ENCODE results near the gene AP3B1.

The AP3B1 gene

GRCh38 chr5:77960305-77960704 lies 334.2 kb downstream of the AP3B1 start:
- no peak for DNase-seq

GRCh38 chr5:77958642-77959330 lies 335.7 kb downstream of the AP3B1 start:
- DNase-seq = no peak

GRCh38 chr5:77957931-77958521 lies 336.5 kb downstream of the AP3B1 start:
- DNase-seq = no peak

GRCh38 chr5:77957516-77957915 lies 337.0 kb downstream of the AP3B1 start:
- DNase-seq = no peak

GRCh38 chr5:77957081-77957480 lies 337.4 kb downstream of the AP3B1 start:
- DNase-seq = no peak

- DNase-seq = no peak
Measured at GRCh38 chr5:77955577-77955976, 338.9 kb downstream of the AP3B1 start.

GRCh38 chr5:77953374-77953773 lies 341.1 kb downstream of the AP3B1 start:
- no peak for DNase-seq

GRCh38 chr5:77952636-77953212 lies 341.8 kb downstream of the AP3B1 start:
- DNase-seq = no peak

Measured in NCI-H774 (cell line).